ENCODE results near the gene FBXW10.

DNA sequence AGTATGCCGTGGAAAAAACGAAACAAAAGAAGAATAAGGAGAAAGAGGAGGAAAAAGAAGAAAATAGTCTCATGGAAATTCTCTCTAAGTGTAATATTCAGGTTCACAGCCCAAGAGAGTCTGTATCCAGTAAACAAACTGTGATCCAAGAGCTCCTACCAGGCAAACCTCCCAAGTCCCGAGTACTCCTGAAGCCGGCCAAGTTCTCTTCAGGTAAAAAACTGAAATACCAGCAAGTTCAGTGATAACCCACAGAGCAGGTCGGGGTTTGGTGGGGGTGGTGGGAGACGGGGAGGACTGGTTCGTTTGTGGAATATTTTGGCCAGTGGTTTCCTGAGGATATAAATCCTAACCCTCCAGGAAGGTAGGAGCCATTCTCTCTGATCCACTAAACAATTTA is 28.6 kb downstream of the FBXW10 start:
- TF ChIP-seq, protein P1, sequence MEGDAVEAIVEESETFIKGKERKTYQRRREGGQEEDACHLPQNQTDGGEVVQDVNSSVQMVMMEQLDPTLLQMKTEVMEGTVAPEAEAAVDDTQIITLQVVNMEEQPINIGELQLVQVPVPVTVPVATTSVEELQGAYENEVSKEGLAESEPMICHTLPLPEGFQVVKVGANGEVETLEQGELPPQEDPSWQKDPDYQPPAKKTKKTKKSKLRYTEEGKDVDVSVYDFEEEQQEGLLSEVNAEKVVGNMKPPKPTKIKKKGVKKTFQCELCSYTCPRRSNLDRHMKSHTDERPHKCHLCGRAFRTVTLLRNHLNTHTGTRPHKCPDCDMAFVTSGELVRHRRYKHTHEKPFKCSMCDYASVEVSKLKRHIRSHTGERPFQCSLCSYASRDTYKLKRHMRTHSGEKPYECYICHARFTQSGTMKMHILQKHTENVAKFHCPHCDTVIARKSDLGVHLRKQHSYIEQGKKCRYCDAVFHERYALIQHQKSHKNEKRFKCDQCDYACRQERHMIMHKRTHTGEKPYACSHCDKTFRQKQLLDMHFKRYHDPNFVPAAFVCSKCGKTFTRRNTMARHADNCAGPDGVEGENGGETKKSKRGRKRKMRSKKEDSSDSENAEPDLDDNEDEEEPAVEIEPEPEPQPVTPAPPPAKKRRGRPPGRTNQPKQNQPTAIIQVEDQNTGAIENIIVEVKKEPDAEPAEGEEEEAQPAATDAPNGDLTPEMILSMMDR (conservative IDR thresholded peaks at IDR 0.05 in 1 of 2, IDR thresholded peaks at IDR 0.05 in 1 of 2; ENCODE audit: low read depth in 1 of 2, low read length in 2 of 2), result no peak
- no peak for TF ChIP-seq EZH2 (IDR thresholded peaks at IDR 0.05; ENCODE audit: low read length, missing control alignments)

All from fibroblast of lung (primary cell).